HG03571 (cell line): ENCODE data around the gene BCAN.

Experiments used
- ATAC-seq: cut with Tn5 transposase; IDR thresholded peaks from one replicate; pipeline ENCODE4 v1.9.1; 2021; ENCODE audit not compliant: unreplicated experiment

BCAN gene

DNA sequence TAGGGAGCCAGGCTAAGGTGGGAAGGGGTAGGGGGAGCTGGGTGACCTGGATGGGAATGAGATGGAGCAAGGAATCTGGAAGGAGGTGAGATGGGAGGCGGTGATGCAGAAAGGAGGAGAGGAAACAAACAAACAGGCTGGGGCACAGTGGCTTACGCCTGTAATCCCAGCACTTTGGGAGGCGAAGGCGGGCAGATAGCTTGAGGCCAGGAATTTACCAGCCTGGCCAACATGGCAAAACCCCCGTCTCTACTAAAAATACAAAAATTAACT lies 52.7 kb downstream of the BCAN start:
- no peak for ATAC-seq

GRCh38 chr1:156696755-156697154 lies 54.8 kb downstream of the BCAN start:
- no peak for ATAC-seq

DNA sequence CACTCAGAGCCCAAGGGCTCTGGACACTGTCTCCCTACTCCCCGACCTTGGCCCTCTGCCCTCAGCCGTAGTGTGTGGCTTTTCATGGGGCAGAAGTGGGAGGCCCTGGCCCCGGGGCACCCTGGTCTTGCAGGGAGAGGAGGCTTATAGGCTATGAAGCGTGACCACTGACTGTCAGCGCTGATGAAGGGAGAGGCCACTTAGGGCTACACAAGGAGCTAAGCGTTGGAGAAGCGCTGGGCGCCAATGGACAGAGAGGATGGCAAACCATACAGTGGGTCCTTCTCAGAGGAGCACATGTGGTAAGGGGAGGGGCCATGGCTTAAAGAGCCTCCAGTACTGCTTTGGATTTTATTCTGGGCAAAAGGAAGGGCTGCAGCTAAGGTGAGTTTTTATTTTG lies 55.6 kb downstream of the BCAN start:
- no peak for ATAC-seq

DNA sequence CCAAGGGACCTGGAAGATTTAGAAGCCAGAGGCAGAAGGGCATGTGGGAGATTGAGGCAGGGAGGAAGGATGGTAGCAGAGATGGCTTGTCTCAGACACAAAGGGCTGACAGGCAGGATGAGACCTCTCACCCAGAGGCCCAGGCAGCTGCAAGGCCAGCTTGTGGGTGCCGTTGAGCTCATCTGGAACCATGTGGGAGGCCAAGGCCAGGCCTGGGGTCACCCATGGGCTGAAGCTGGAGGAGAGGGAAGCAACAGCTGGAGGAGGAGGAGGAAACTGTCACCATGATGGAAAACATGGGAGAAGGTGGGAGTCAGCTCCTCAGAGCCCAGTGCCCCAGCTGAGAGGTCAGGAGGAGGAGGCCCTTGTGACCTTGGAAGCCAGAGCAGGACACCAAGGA lies 57.1 kb downstream of the BCAN start:
- no peak for ATAC-seq

- no peak for ATAC-seq
Observed at GRCh38 chr1:156700736-156701531, 59.0 kb downstream of the BCAN start.

GRCh38 chr1:156703336-156703735 lies 61.4 kb downstream of the BCAN start:
- no peak for ATAC-seq

- no peak for ATAC-seq
Observed at GRCh38 chr1:156703741-156704140, 61.8 kb downstream of the BCAN start.

DNA sequence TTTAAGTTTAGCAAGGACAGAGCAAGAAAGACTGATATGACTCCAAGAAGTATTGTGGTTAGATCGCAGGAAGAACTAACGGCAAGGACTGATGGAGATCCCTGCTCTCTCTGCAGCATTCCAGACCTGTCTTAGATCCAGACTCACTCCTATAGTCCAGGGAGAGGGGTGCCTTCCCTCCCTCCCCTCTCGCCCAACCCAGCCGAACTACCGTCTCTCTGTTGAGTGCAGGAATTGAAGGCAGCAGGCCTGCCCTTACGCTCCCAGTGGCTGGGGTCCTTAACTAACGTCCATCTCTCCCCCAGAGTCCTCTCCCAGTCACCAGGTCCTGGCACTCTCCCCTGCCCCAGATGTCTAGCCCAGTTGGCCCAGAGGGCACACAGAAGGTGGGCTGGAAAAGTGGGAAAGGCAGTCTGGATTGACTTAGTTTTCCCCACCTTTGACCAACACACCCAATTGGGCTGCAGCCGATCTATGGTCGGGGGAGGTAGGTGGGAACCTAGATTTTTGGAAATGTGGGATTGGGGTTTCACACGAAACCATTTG lies 62.3 kb downstream of the BCAN start:
- ATAC-seq = no peak

- ATAC-seq = no peak
Observed at GRCh38 chr1:156704930-156705320, 63.0 kb downstream of the BCAN start.

DNA sequence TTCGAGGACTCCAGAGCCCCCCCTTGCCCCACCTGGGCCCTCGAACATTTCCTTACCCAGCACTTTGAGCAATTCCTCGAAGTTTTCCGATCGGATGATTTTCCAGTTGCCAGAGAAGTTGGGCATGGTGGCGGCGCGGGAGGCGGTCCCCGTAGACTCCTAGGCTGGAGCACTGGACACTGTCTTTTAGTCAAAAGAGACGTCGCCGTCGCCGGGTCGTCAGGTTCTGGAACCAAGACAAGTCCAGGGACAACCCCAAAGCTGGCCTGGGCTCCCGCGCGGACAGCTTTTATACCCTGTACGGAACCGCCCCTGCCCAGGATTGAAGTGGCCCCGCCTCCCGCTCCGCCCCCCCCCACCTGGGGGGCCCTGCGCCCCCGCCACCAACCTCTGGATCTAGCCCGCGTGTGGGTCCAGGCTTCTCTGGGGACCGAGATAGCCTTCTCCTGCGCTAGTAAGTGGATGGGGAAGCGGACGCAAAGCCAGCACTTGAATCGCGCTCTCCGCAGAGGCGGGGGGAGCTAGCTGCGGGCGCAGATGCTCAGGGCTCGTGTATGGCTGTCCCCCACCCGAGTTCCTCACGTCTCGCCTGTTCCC lies 63.5 kb downstream of the BCAN start, which contains the start of gene CRABP2:
Gene CRABP2, minus strand, starts transcription at position 263 of the 597 bp plus-strand sequence. Its CDS starts 137 bp downstream, at position 126.
- no peak for ATAC-seq

GRCh38 chr1:156705918-156706656 lies 64.2 kb downstream of the BCAN start:
- no peak for ATAC-seq

- ATAC-seq = no peak
Observed at GRCh38 chr1:156706657-156707416, 64.9 kb downstream of the BCAN start.

- ATAC-seq = no peak
Observed at GRCh38 chr1:156707417-156708217, 65.7 kb downstream of the BCAN start.

DNA sequence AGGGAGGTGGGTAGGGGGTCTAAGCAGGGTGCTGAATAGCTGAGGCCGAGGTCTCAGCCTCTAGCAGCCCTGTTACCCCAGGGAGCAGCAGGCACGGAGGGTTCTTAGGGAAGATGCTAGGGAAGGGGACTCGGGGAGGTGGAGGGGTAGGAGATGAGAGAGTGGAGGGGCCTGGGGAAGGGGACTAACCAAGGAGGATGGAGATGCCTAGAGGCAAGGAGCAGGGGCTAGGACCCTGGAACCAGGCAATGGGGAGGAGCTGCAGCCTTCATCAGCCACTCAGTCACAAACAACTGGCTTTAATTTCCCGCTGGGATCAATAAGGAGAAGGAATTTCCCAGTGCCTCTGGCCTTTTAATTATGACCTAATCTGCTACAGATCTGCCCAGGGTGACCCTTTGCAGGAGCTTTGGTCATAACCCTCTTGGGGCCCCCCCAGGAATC lies 66.3 kb downstream of the BCAN start:
- no peak for ATAC-seq

- ATAC-seq = no peak
Observed at GRCh38 chr1:156709031-156709430, 67.1 kb downstream of the BCAN start.
